Measurements from ENCODE around the gene ITM2C. TPM values are rescaled to one million over a fixed set of nuclear protein-coding genes. Genes with fewer than 3 reads are reported as not detected.

ITM2C gene
- total and polyA plus RNA-seq, 2 donors = 174 to 230 TPM

GRCh38 chr2:230872968-230873660, 8.4 kb downstream of the ITM2C start:
- H3K27ac ChIP-seq (ENCODE audit: low read depth) = no peak overlapping the region
- no peaks in the 10 kb centered on the region for H3K4me1 ChIP-seq (ENCODE audit: insufficient read depth)
- no peak overlapping the region for H3K4me3 ChIP-seq (ENCODE audit: low read depth, low read length)
- no peaks in the 10 kb centered on the region for H3K36me3 ChIP-seq (ENCODE audit: insufficient read depth)
- DNase-seq (ENCODE audit: extremely low spot score) = no peak
- 86% methylated on average over 21 of the region's 21 CpGs for WGBS

- Histone ChIP-seq H3K36me3 (ENCODE audit: insufficient read depth) (no peaks in the 10 kb centered on the region), H3K4me1 (ENCODE audit: insufficient read depth) (no peaks in the 10 kb centered on the region), H3K4me3 (ENCODE audit: low read depth, low read length) (no peak overlapping the region), H3K27ac (ENCODE audit: low read depth) (no peak overlapping the region)
- no peak for DNase-seq (ENCODE audit: extremely low spot score)
- 86% methylated on average over 13 of the region's 13 CpGs for WGBS
Measured at GRCh38 chr2:230873661-230874401, 9.1 kb downstream of the ITM2C start.

GRCh38 chr2:230874456-230874855, 9.7 kb downstream of the ITM2C start:
- DNase-seq (ENCODE audit: extremely low spot score) = no peak

GRCh38 chr2:230874876-230875275, 10.1 kb downstream of the ITM2C start:
- no peaks in the 10 kb centered on the region for H3K36me3 ChIP-seq (ENCODE audit: insufficient read depth)
- no peak for DNase-seq (ENCODE audit: extremely low spot score)
- no peaks in the 10 kb centered on the region for H3K4me1 ChIP-seq (ENCODE audit: insufficient read depth)
- H3K27ac ChIP-seq (ENCODE audit: low read depth) = no peak overlapping the region
- WGBS = 95% methylated on average over 10 of the region's 10 CpGs
- no peak overlapping the region for H3K4me3 ChIP-seq (ENCODE audit: low read depth, low read length)

More at GRCh38 chr2:230874456-230874855, 9.7 kb downstream of the ITM2C start:
- H3K4me1 ChIP-seq (ENCODE audit: insufficient read depth) = no peaks in the 10 kb centered on the region
- no peaks in the 10 kb centered on the region for H3K36me3 ChIP-seq (ENCODE audit: insufficient read depth)
- 88% methylated on average over 11 of the region's 11 CpGs for WGBS
- H3K4me3 ChIP-seq (ENCODE audit: low read depth, low read length) = no peak overlapping the region
- H3K27ac ChIP-seq (ENCODE audit: low read depth) = no peak overlapping the region

- WGBS = 95% methylated on average over 34 of the region's 34 CpGs
- Histone ChIP-seq H3K27ac (ENCODE audit: low read depth) (no peak overlapping the region), H3K4me1 (ENCODE audit: insufficient read depth) (no peaks in the 10 kb centered on the region), H3K36me3 (ENCODE audit: insufficient read depth) (no peaks in the 10 kb centered on the region), H3K4me3 (ENCODE audit: low read depth, low read length) (no peak overlapping the region)
- no peak for DNase-seq (ENCODE audit: extremely low spot score)
Measured at GRCh38 chr2:230875347-230876315, 10.9 kb downstream of the ITM2C start.

- Histone ChIP-seq H3K27ac (ENCODE audit: low read depth) (no peak overlapping the region), H3K4me1 (ENCODE audit: insufficient read depth) (no peaks in the 10 kb centered on the region), H3K4me3 (ENCODE audit: low read depth, low read length) (no peak overlapping the region), H3K36me3 (ENCODE audit: insufficient read depth) (no peaks in the 10 kb centered on the region)
- DNase-seq (ENCODE audit: extremely low spot score) = no peak
- 89% methylated on average over 27 of the region's 27 CpGs for WGBS
Measured at GRCh38 chr2:230877116-230877758, 12.5 kb downstream of the ITM2C start.

GRCh38 chr2:230877759-230878598, 13.2 kb downstream of the ITM2C start:
- DNase-seq (ENCODE audit: extremely low spot score) = no peak
- H3K4me3 ChIP-seq (ENCODE audit: low read depth, low read length) = no peak overlapping the region
- no peaks in the 10 kb centered on the region for H3K4me1 ChIP-seq (ENCODE audit: insufficient read depth)
- 80% methylated on average over 20 of the region's 20 CpGs for WGBS
- no peaks in the 10 kb centered on the region for H3K36me3 ChIP-seq (ENCODE audit: insufficient read depth)
- H3K27ac ChIP-seq (ENCODE audit: low read depth) = no peak overlapping the region

GRCh38 chr2:230878599-230879188, 14.0 kb downstream of the ITM2C start:
- no peak overlapping the region for H3K27ac ChIP-seq (ENCODE audit: low read depth)
- H3K36me3 ChIP-seq (ENCODE audit: insufficient read depth) = no peaks in the 10 kb centered on the region
- H3K4me1 ChIP-seq (ENCODE audit: insufficient read depth) = no peaks in the 10 kb centered on the region
- no peak for DNase-seq (ENCODE audit: extremely low spot score)
- 64% methylated on average over 10 of the region's 10 CpGs for WGBS
- H3K4me3 ChIP-seq (ENCODE audit: low read depth, low read length) = no peak overlapping the region

- Histone ChIP-seq H3K4me3 (ENCODE audit: low read depth, low read length) (no peak overlapping the region), H3K27ac (ENCODE audit: low read depth) (no peak overlapping the region), H3K4me1 (ENCODE audit: insufficient read depth) (no peaks in the 10 kb centered on the region), H3K36me3 (ENCODE audit: insufficient read depth) (no peaks in the 10 kb centered on the region)
- 67% methylated on average over 11 of the region's 11 CpGs for WGBS
- DNase-seq (ENCODE audit: extremely low spot score) = no peak
Measured at GRCh38 chr2:230879271-230879882, 14.6 kb downstream of the ITM2C start.

- Histone ChIP-seq H3K4me3 (ENCODE audit: low read depth, low read length) (no peak overlapping the region), H3K36me3 (ENCODE audit: insufficient read depth) (no peaks in the 10 kb centered on the region), H3K27ac (ENCODE audit: low read depth) (no peak overlapping the region), H3K4me1 (ENCODE audit: insufficient read depth) (no peaks in the 10 kb centered on the region)
- DNase-seq (ENCODE audit: extremely low spot score) = no peak
- WGBS = 78% methylated on average over 9 of the region's 9 CpGs
Measured at GRCh38 chr2:230879891-230880290, 15.1 kb downstream of the ITM2C start.

- DNase-seq (ENCODE audit: extremely low spot score) = no peak
- H3K4me3 ChIP-seq (ENCODE audit: low read depth, low read length) = no peak overlapping the region
- H3K36me3 ChIP-seq (ENCODE audit: insufficient read depth) = no peaks in the 10 kb centered on the region
- no peak overlapping the region for H3K27ac ChIP-seq (ENCODE audit: low read depth)
- H3K4me1 ChIP-seq (ENCODE audit: insufficient read depth) = no peaks in the 10 kb centered on the region
- 71% methylated on average over 7 of the region's 7 CpGs for WGBS
Measured at GRCh38 chr2:230881840-230882239, 17.1 kb downstream of the ITM2C start.

Measured in urinary bladder (tissue), 4 donors.